Activated CD8-positive, alpha-beta memory T cell treated with anti-CD3 and anti-CD28 coated beads, Interleukin-2, amount 10 ng/mL, durations not matched to agents 7 days and 5 days (primary cell): ENCODE results near the gene DCAF10. TPM values are rescaled to one million over a fixed set of nuclear protein-coding genes. Genes with fewer than 3 reads are reported as not detected.
"Not testable (repeated sequence)": the region's sequence is repeated elsewhere in the genome, so short reads cannot be mapped to it uniquely, and the experiment has no call there.

ENCODE experiments used
- ATAC-seq: fragments of 150-1000 bp; cut with Tn5 transposase; one replicate; pipeline ENCODE4 v1.10.0; 2021; ENCODE audit warnings: moderate library complexity
- CTCF ChIA-PET: fragments of 350-600 bp; sonication (Branson Sonifier 250); formaldehyde crosslinking; loops from one replicate; lab custom pipeline; 2021; ENCODE audit warnings: antibody characterized with exemption; lab: Charles Lee
- DNase-seq: peaks from one replicate; pipeline ENCODE4 v3.0.0-alpha.2; 2020
- H3K27ac Mint-ChIP-seq: one replicate; pipeline ENCODE4 v1.8.0; 2021; ENCODE audit warnings: mild to moderate bottlenecking, mixed read lengths
- H3K27me3 Mint-ChIP-seq: one replicate; pipeline ENCODE4 v1.8.0; 2021; ENCODE audit warnings: mixed read lengths
- H3K36me3 Mint-ChIP-seq: one replicate; pipeline ENCODE4 v1.8.0; 2021; ENCODE audit warnings: mild to moderate bottlenecking, mixed read lengths
- H3K4me1 Mint-ChIP-seq: one replicate; pipeline ENCODE4 v1.8.0; 2021; ENCODE audit warnings: mixed read lengths
- H3K4me3 Mint-ChIP-seq: one replicate; pipeline ENCODE4 v1.8.0; 2021; ENCODE audit warnings: mild to moderate bottlenecking, moderate library complexity, mixed read lengths
- H3K9me3 Mint-ChIP-seq: one replicate; pipeline ENCODE4 v1.8.0; 2022; ENCODE audit warnings: low read depth, mixed read lengths
- total RNA-seq, 2 experiments: library from RNA; stranded (reverse); gene quantifications; one replicate each; pipeline ENCODE4 v1.2.3, GENCODE V29; 2021

DCAF10 gene
- total RNA-seq, 2 experiments from 2014 or later, result 17.2 to 20.9 TPM

DNA sequence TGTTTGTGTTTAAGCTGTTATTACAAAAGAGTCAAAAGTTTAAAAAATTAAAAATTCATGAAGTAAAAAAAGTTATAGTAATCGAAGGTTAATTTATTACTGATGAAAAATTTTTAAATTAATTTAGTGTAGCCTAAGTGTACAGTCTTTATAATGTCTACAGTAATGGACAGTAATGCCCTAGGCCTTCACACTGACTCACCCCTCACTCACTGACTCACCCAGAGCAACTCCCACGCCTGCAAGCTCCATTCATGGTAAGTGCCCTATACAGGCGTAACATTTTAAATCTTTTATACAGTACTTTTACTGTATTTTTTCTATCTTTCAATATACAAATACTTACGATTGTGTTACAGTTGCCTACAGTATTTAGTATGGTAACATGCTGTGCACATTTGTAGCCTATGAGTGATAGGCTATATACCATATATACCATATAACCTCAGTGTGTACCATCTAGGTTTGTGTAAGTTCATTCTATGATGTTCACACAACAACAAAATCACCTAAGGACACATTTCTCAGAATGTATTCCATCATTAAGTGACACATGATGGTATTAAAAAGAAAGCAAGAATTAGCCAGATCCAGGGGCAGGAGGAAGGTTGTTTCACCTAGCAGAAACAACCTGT lies 40.1 kb downstream of the DCAF10 start:
- ATAC-seq, result no peak
- no peak for DNase-seq
- no peak overlapping the region for H3K4me3 Mint-ChIP-seq

DNA sequence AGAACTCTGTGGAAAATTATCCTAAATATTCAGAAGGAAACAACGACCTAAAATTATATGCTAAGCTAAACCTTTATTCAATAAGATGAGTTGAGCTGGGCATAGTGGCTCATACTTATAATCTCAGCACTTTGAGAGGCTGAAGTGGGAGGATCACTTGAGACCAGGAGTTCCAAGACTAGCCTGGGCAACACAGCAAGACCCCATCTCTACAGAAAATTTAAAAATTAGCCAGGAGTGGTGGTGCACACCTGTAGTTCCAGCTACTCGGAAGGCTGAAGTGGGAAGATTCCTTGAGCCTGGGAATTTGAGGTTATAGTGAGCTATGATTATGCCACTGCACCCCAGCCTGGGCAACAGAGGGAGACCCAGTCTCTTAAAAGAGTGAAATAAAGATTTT lies 51.6 kb downstream of the DCAF10 start:
- CTCF ChIA-PET, result interaction anchor here (0.8 to 1.2 kb wide), 2 partner anchors 8 to 11 kb away, joined by 3 read pairs; no protein-coding TSS in a partner anchor
- no peak for DNase-seq
- Mint-ChIP-seq H3K9me3 (no peaks in the 10 kb centered on the region), H3K27me3 (no peaks in the 10 kb centered on the region), H3K4me3 (no peak overlapping the region), H3K4me1 (no peaks in the 10 kb centered on the region), H3K27ac (no peak overlapping the region), H3K36me3 (peaks cover 15% of the 10 kb centered on the region)
- ATAC-seq, result no peak

More for the DNA sequence above, 40.1 kb downstream of the DCAF10 start:
- peaks cover 7% of the 10 kb centered on the region for H3K4me1 Mint-ChIP-seq
- H3K9me3 Mint-ChIP-seq, result no peaks in the 10 kb centered on the region
- H3K27ac Mint-ChIP-seq, result no peak overlapping the region
- no peaks in the 10 kb centered on the region for H3K27me3 Mint-ChIP-seq
- peaks cover 8% of the 10 kb centered on the region for H3K36me3 Mint-ChIP-seq
- CTCF ChIA-PET, result interaction anchor here (1.4 kb wide), 1 partner anchor 12 kb away, joined by 3 read pairs; no protein-coding TSS in a partner anchor

DNA sequence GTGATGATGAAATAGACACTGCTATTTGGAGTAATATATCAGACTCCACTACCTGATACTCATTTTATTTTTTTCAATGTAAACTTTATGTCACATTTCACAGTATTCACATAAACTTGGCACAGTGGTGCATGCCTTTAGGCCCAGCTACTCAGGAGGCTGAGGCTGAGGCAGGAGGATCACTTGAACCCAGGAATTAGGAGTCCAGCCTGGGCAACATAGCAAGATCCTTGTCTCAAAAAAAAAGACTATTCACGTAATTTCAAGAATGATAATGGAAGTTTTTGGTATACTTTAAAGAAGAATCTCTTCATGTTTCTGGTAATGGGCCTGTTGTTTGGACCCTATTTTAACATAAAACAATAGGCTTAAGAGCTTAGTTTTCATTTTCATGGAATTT lies 56.0 kb downstream of the DCAF10 start:
- Mint-ChIP-seq H3K4me3 (no peak overlapping the region), H3K4me1 (no peaks in the 10 kb centered on the region), H3K27ac (no peak overlapping the region), H3K36me3 (peaks cover 17% of the 10 kb centered on the region), H3K9me3 (no peaks in the 10 kb centered on the region), H3K27me3 (no peaks in the 10 kb centered on the region)
- DNase-seq, result no peak
- ATAC-seq, result no peak
- CTCF ChIA-PET, result interaction anchor here (1.1 kb wide), 1 partner anchor 29 kb away, joined by 3 read pairs; no protein-coding TSS in a partner anchor

DNA sequence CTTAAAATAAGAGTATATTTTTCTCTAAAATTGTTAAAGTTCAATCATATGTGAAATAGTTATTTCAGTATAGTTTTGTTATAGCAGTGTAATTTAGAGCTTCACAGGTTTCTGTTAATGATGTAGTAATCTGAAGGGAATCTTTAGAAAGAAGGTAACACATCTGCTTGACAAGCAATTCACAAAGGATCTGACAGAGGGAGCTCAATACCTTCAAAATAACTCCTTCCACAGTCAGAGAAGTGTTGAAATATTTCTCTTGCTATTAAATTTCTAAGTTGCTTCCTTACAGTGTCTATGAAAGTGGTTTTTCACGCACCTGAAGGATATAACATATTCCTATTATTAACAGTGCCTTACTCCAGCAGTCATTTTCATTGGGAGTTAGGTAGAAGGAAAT lies 58.4 kb downstream of the DCAF10 start:
- H3K36me3 Mint-ChIP-seq, result peaks cover 17% of the 10 kb centered on the region
- H3K4me3 Mint-ChIP-seq, result no peak overlapping the region
- ATAC-seq, result no peak
- no peaks in the 10 kb centered on the region for H3K27me3 Mint-ChIP-seq
- no peak for DNase-seq
- no peaks in the 10 kb centered on the region for H3K4me1 Mint-ChIP-seq
- CTCF ChIA-PET, result interaction anchor here (2.1 kb wide), 1 partner anchor 44 kb away, joined by 5 read pairs; no protein-coding TSS in a partner anchor
- H3K27ac Mint-ChIP-seq, result no peak overlapping the region
- H3K9me3 Mint-ChIP-seq, result no peaks in the 10 kb centered on the region

DNA sequence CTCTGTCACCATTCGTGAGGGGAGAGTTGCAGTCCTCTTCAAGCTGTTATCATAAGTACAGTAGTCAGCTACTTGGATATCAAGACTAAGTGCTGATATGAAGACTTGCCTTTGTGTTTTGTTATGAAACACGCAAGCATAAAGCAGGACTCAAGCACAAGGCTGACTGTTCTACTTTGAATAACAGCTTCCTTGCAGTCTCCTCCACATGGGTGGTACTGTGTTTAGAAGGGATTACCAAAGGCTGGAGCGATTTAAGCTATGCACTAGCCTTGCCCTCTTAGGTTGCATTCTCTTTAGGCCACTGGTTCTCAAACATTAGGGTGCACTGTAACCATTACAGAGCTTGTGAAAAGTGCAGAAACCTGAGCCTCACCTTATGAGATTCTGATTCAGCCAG lies 61.9 kb downstream of the DCAF10 start:
- H3K4me1 Mint-ChIP-seq, result no peaks in the 10 kb centered on the region
- H3K4me3 Mint-ChIP-seq, result no peak overlapping the region
- H3K9me3 Mint-ChIP-seq, result no peaks in the 10 kb centered on the region
- H3K27ac Mint-ChIP-seq, result no peak overlapping the region
- H3K36me3 Mint-ChIP-seq, result peaks cover 16% of the 10 kb centered on the region
- no peak for ATAC-seq
- CTCF ChIA-PET, result interaction anchor here (0.6 kb wide), 1 partner anchor 22 kb away, joined by 3 read pairs; no protein-coding TSS in a partner anchor
- DNase-seq, result no peak
- no peaks in the 10 kb centered on the region for H3K27me3 Mint-ChIP-seq

DNA sequence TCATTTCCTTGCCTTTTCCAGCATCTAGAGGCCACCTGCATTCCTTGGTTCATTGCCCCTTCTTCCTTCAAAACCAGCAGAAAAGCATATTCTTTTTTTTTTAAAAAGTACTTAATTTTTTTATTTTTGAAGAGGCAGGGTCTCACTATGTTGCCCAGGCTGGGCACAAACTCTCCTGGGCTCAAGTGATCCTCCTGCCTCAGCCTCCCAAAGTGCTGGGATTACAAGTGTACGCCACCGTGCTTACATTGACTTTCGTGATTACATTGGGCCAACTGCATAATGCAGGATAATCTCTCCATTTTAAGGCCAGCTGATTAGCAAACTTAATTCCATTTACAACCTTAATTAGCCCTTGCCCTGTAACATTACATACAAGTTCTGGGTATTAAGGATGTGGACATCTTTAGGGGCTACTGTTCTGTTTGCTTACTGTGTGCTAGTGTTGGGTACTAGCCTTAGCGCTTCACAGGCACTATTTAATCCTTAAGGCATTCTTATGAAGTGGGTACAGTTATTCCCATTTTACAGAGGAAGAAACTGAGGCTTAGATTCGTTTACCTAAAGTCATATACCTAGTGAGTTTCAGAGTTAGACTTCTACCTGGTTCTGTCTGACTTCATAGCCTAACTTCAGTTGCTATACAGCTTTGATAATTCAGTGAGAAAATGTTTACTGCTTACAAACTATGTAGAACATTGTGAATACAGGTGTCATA lies 69.6 kb downstream of the DCAF10 start:
- no peak for DNase-seq
- H3K4me3 Mint-ChIP-seq, result no peak overlapping the region
- H3K36me3 Mint-ChIP-seq, result peaks cover 6% of the 10 kb centered on the region
- H3K9me3 Mint-ChIP-seq, result no peaks in the 10 kb centered on the region
- CTCF ChIA-PET, result interaction anchor here (0.6 to 1.1 kb wide), 2 partner anchors 9 to 132 kb away, joined by 3 to 6 read pairs; no protein-coding TSS in a partner anchor
- H3K27ac Mint-ChIP-seq, result no peak overlapping the region
- H3K27me3 Mint-ChIP-seq, result no peaks in the 10 kb centered on the region
- H3K4me1 Mint-ChIP-seq, result no peaks in the 10 kb centered on the region
- ATAC-seq, result no peak

DNA sequence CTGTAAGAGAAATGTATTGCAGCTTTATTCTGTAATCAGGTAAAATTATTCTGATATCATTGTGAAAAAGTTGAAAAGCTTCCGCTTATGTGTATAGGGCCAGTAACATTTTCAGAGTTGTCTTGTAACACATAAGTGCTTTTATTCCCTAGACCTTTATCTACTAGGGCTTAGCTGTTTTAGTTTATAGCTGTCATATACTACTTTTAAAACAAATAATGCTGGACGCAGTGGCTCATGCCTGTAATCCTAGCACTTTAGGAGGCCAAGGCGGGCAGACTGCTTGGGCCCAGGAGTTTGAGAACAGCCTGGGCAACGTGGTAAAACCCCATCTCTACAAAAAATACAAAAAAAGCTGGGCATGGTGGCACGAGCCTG lies 70.2 kb downstream of the DCAF10 start:
- H3K27me3 Mint-ChIP-seq, result no peaks in the 10 kb centered on the region
- CTCF ChIA-PET, result interaction anchor here (1.1 kb wide), 1 partner anchor 8 kb away, joined by 3 read pairs; no protein-coding TSS in a partner anchor
- H3K9me3 Mint-ChIP-seq, result no peaks in the 10 kb centered on the region
- no peaks in the 10 kb centered on the region for H3K4me1 Mint-ChIP-seq
- peaks cover 9% of the 10 kb centered on the region for H3K36me3 Mint-ChIP-seq
- H3K27ac Mint-ChIP-seq, result no peak overlapping the region
- DNase-seq (no peak), ATAC-seq (no peak)
- no peak overlapping the region for H3K4me3 Mint-ChIP-seq

DNA sequence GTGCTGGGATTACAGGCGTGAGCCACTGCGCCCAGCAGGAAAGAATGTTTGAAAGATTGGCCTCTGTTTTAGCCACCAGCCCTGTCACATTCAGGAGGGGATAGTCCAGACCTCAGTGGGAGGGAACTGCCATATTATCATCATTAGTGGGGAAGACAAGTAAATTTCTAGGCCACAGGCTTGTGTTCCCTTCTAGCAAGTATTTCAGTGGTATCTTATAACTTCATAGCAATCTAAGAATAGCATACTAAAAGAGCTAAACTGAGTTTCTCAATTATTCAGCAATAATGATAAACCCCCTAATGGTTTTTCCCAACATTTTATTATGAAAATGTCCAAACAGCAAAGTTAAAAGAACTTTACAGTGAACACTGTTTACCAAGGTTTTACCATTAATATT lies 73.4 kb downstream of the DCAF10 start:
- Mint-ChIP-seq H3K4me1 (no peaks in the 10 kb centered on the region), H3K27ac (no peak overlapping the region), H3K9me3 (peaks cover 5% of the 10 kb centered on the region), H3K27me3 (no peaks in the 10 kb centered on the region), H3K4me3 (no peak overlapping the region), H3K36me3 (peaks cover 25% of the 10 kb centered on the region)
- CTCF ChIA-PET, result no interaction called here
- DNase-seq (no peak), ATAC-seq (no peak)

DNA sequence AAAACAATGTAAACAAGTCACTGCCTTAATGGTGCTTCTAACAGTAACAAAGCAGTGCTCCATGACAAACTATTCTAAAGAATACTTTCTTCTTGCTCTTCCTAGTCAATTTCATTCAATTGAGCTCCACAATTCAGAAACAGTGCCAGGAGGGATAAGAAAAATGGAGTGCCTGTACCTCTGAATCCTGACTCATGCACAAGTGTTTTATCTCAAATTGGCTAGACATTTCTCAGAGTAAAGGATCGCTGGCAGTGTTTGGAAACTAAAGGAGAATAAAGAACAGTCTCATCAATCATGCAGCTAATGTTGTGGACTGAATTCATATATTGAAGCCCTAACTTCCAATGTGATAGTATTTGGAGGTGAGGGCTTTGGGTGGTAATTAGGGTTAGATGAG lies 75.8 kb downstream of the DCAF10 start:
- Mint-ChIP-seq H3K4me3 (no peak overlapping the region), H3K9me3 (peaks cover 5% of the 10 kb centered on the region), H3K27ac (no peak overlapping the region), H3K4me1 (no peaks in the 10 kb centered on the region), H3K27me3 (no peaks in the 10 kb centered on the region), H3K36me3 (peaks cover 34% of the 10 kb centered on the region)
- CTCF ChIA-PET, result no interaction called here
- ATAC-seq (no peak), DNase-seq (no peak)

DNA sequence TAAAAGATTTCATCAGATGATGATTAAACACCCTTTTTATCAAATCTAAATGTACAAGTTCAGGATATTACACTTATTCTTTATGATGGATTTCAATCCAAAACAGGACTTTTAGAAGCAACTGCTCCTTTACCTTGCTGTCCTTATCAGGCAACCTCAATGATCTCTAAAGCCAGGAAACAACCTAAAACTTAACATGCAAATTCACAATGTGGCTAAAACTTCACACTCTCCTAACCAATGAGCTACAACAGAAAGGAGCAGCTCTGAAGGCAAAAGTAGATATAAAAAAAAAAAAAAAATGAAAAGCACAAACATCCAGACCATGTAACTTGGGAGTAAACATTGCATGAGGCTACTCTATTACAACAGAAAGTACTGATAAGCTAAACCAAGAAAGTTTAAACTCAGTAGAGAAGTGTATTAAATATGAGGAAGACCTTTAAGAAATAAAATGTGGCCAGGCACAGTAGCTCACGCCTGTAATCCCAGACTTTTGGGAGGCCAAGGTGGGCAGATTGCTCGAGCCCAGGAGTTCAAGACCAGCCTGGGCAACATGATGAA lies 80.4 kb downstream of the DCAF10 start:
- peaks cover 39% of the 10 kb centered on the region for H3K36me3 Mint-ChIP-seq
- no peak overlapping the region for H3K4me3 Mint-ChIP-seq
- H3K4me1 Mint-ChIP-seq, result peaks cover 13% of the 10 kb centered on the region
- CTCF ChIA-PET, result no interaction called here
- H3K9me3 Mint-ChIP-seq, result peaks cover 5% of the 10 kb centered on the region
- H3K27ac Mint-ChIP-seq, result no peak overlapping the region
- DNase-seq (no peak), ATAC-seq (no peak)
- no peaks in the 10 kb centered on the region for H3K27me3 Mint-ChIP-seq

DNA sequence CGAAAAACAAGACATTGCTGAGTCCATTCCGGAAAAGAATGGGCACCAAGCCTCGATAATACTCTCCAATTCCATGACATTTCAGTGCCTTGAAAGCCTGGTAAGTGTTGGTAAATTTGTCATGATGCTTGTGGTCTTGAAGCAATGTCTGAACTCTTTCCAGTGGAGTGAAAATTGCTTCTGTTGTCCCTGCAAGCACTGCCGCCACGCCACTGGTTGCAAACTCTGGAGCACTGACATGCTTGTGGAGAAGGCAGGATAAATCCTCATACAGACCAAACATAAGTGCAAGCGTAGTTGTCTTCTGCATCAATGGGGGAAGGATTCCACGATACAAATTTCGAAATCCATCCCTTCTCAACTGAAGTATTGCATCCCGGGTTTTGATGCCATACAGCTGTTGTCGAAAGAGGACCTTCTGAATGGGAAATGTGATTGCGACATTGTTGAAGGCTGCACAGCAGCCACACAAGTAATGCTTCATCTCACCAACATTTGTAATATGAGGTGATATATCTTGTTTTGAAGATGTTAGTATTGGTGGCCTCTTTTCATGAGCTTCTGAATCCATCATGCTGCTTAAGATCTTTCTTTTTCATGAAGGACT lies 87.5 kb downstream of the DCAF10 start:
- CTCF ChIA-PET, H3K4me3 Mint-ChIP-seq: not testable (repeated sequence)
- peaks cover 42% of the 10 kb centered on the region for H3K36me3 Mint-ChIP-seq

DNA sequence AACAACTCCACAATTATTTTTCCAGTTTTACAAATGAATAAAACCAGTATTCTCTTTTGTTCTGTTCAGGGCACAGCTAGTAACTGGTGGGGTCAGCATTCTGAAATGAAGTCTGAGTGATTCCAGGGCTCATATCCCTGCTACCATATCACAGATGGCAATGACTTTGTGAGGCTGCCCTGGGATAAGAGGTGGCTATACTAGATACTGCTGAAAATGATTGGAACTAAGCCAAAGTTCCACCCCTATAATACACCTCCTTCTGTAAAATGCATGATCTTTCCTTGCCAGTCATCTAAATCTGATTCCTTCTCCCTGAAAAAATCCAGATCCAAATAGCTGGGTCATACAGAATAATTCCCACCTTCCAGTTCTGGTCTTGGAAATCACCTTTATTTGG lies 88.9 kb downstream of the DCAF10 start:
- Mint-ChIP-seq H3K4me1 (peaks cover 14% of the 10 kb centered on the region), H3K9me3 (no peaks in the 10 kb centered on the region), H3K4me3 (no peak overlapping the region), H3K27ac (no peak overlapping the region), H3K36me3 (peaks cover 51% of the 10 kb centered on the region), H3K27me3 (no peaks in the 10 kb centered on the region)
- ATAC-seq (no peak), DNase-seq (no peak)
- CTCF ChIA-PET, result no interaction called here

More for the DNA sequence above, 87.5 kb downstream of the DCAF10 start:
- DNase-seq, H3K27ac Mint-ChIP-seq, H3K9me3 Mint-ChIP-seq, H3K27me3 Mint-ChIP-seq, ATAC-seq: not testable (repeated sequence)
- H3K4me1 Mint-ChIP-seq, result peaks cover 15% of the 10 kb centered on the region

DNA sequence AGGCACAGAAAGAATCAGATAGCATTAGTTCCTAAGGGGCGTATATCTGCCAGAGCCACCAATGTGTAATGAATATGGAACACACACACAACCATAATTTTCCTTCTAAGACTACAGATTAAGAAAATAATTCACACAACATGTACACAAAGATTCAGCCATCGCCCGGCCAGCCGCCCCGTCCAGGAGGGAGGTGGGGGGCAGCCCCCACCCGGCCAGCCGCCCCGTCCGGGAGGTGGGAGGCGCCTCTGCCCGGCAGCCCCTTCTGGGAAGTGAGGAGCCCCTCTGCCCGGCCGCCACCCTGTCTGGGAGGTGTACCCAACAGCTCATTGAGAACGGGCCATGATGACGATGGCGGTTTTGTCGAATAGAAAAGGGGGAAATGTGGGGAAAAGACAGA lies 90.4 kb downstream of the DCAF10 start:
- CTCF ChIA-PET, DNase-seq, H3K27me3 Mint-ChIP-seq, H3K9me3 Mint-ChIP-seq, H3K4me3 Mint-ChIP-seq, H3K4me1 Mint-ChIP-seq, ATAC-seq, H3K27ac Mint-ChIP-seq: not testable (repeated sequence)
- peaks cover 50% of the 10 kb centered on the region for H3K36me3 Mint-ChIP-seq
